Thyroid gland (tissue), 4 donors: ENCODE results near the gene GORASP1. TPM values are rescaled to one million over a fixed set of nuclear protein-coding genes. Genes with fewer than 3 reads are reported as not detected.

Experiments used
- DNase-seq, 2 donors: peaks; one replicate each; pipeline ENCODE4 v3.0.0-alpha.2; 2019
- H3K27ac ChIP-seq, 3 donors: fragments of 200-600 bp; sonication (generic); 1 replicate in 2 of 3; 2 replicates in 1 of 3; pipeline ENCODE4 v1.5.1; 2016 to 2019; ENCODE audit warnings: mild to moderate bottlenecking in 1 of 3, moderate library complexity in 1 of 3
- H3K27me3 ChIP-seq: fragments of 200-600 bp; sonication (generic); one replicate; pipeline ENCODE4 v1.5.1; 2019
- H3K36me3 ChIP-seq, 2 donors: fragments of 200-600 bp; sonication (generic); one replicate each; pipeline ENCODE4 v1.5.1; 2016 to 2019
- H3K4me1 ChIP-seq, 2 donors: fragments of 200-600 bp; sonication (generic); one replicate each; pipeline ENCODE4 v1.5.1; 2017 to 2019
- H3K4me3 ChIP-seq, 3 donors: fragments of 200-600 bp; sonication (generic); replicated peaks in 1 of 3; 1 replicate in 2 of 3; 2 replicates in 1 of 3; pipeline ENCODE4 v1.5.1; 2016; ENCODE audit warnings: mild to moderate bottlenecking in 1 of 3
- H3K9me3 ChIP-seq: fragments of 200-600 bp; sonication (generic); one replicate; pipeline ENCODE4 v1.5.1; 2017
- POLR2A ChIP-seq, 2 donors: fragments of 450-650 bp; IDR thresholded peaks; one replicate each; pipeline ENCODE4 v1.6.1; 2017; ENCODE audit warnings: antibody characterized with exemption in 2 of 2, mild to moderate bottlenecking in 2 of 2, moderate library complexity in 1 of 2
- WGBS, 2 donors: methylation state at CpG; one replicate each; pipeline ENCODE4 v1.1.5; 2017; 5-methylcytosine and 5-hydroxymethylcytosine counted together
- intact Hi-C: fragments of 100-400 bp; cut with DNase I; formaldehyde crosslinking; loops from one replicate; pipeline ENCODE4 v1.15.1; 2023
- total RNA-seq, 4 donors: library from RNA; depleted of rRNA; stranded (reverse); fragments of >200 nt; gene quantifications; one replicate each; pipeline ENCODE4 v1.2.3, GENCODE V29; 2016
- TF ChIP-seq, protein P1 (sequence below), 6 experiments: fragments of 200-600 bp in 3 of 6; fragments of 450-650 bp in 3 of 6; sonication (generic) in 3 of 6; IDR thresholded peaks; one replicate each; pipeline ENCODE4 v1.5.1; 2016 to 2019; ENCODE audit warnings: antibody characterized with exemption in 6 of 6, mild to moderate bottlenecking in 2 of 6, inconsistent platforms in 1 of 6, moderate library complexity in 1 of 6

The GORASP1 gene
- total RNA-seq, 4 donors from 2014 or later: 64.6 to 105 (median 101) TPM

DNA sequence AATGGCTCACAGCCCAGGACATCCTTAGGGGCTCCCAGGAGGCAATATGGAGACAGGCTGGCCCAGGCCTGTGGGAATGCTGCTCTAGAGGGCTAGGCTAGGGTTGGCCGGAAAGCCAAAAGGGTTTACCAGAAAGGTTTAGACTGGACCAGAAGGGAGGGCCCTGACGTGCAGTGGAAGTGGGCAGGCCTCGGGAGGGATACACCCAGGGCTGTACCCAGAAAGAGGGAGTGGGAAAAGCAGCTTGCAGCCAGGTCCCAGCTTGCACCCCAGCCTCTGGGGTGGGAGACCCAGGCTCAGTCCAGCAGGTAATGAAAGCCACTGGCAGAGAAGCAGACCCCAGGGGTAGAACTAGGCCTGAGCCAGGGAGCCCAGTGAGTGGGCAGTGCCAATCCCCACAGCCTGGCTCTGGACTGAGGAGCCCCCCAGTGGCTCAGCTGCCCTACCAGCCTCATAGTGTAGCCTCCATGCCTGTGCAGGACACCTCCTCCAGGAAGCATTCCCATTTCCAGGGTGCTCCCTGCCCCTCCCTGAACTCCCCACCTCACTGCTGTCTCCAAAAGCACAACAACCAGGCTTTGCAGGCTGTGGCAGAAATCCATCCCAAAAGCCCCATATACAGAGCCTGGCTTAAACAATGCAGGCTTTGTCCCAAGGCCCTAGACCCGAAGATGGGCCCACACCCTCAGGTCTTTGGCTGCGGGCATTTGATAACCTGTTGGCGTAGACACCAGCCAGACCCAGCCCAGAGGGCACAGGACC, 3.5 kb downstream of the GORASP1 start:
- H3K36me3 ChIP-seq: peaks cover 12 to 14% of the 10 kb centered on the region in 2 donors
- H3K27ac ChIP-seq: no peak overlapping the region
- 83 to 90% methylated on average over 3 to 6 of the region's 6 CpGs for WGBS, 2 donors
- H3K4me3 ChIP-seq: no peak overlapping the region
- intact Hi-C loops: no loop called here
- TF ChIP-seq POLR2A (IDR thresholded peaks at IDR 0.05): no peak
- TF ChIP-seq, protein P1, sequence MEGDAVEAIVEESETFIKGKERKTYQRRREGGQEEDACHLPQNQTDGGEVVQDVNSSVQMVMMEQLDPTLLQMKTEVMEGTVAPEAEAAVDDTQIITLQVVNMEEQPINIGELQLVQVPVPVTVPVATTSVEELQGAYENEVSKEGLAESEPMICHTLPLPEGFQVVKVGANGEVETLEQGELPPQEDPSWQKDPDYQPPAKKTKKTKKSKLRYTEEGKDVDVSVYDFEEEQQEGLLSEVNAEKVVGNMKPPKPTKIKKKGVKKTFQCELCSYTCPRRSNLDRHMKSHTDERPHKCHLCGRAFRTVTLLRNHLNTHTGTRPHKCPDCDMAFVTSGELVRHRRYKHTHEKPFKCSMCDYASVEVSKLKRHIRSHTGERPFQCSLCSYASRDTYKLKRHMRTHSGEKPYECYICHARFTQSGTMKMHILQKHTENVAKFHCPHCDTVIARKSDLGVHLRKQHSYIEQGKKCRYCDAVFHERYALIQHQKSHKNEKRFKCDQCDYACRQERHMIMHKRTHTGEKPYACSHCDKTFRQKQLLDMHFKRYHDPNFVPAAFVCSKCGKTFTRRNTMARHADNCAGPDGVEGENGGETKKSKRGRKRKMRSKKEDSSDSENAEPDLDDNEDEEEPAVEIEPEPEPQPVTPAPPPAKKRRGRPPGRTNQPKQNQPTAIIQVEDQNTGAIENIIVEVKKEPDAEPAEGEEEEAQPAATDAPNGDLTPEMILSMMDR (IDR thresholded peaks at IDR 0.05): no peak
- DNase-seq: no peak
- H3K9me3 ChIP-seq: no peaks in the 10 kb centered on the region
- H3K4me1 ChIP-seq: peaks cover 35 to 48% of the 10 kb centered on the region in 2 donors
- no peaks in the 10 kb centered on the region for H3K27me3 ChIP-seq

DNA sequence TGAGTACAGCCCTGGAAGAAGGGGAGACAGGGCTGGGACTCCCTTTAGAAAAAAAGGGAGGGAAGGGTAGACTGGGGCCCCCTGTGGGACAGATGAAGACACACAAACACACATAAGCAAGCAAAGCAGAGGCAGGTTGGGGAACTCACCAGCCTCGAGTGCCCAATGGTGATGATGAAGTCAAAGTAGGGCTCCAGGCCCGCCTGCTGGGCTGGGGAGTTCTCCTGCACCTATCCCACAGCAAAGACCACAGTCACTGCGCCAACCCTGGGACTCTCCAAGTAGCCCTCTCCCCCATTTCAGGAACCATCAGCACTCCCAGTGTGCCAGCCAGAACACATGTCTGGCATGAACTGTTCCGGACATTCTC, 4.1 kb downstream of the GORASP1 start:
- intact Hi-C loops: no loop called here

DNA sequence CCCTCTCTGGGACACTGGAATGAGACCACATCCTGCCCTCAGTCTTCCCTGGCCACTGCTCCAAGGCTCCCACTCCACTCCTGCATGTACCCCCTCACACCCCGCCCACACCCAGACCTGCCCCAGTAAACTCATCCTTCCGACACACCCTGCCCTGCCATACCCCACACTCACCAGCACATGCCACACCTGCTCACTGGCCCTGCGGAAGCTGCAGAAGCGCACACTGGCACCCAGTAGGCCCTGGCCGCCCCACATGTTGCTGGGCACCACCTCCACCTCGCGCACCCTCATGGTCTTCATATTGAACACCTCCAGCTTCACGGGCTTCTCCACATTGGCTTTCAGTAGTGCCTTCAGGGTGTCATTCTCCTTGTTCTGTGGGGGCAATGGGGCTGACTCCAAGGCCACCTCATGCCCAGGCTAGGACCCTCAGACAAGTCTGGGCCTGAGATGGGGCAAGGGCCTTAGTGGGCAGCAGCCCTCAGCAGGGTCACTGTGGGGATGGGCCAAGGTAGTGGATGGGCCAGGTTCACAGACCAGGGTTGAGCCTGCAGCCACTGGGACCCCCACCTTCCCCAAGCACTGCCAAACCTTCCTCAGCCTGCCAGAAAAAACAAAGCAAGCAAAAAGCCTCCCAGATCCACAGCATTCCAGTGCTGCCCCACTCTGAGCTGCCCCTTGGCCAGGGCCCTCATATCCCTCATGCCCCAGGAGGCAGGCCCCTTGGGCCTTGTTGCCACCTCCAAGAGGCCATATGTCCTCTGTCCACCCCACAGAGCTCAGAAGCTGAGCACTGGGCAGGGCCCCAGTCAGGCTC, 4.7 kb downstream of the GORASP1 start:
- Histone ChIP-seq H3K4me3 (no peak overlapping the region), H3K27ac (no peak overlapping the region), H3K9me3 (no peaks in the 10 kb centered on the region), H3K27me3 (no peaks in the 10 kb centered on the region), H3K36me3 (peaks cover 24 to 26% of the 10 kb centered on the region in 2 donors), H3K4me1 (peaks cover 29 to 42% of the 10 kb centered on the region in 2 donors)
- TF ChIP-seq, protein P1 (IDR thresholded peaks at IDR 0.05): no peak
- TF ChIP-seq POLR2A (IDR thresholded peaks at IDR 0.05): no peak
- intact Hi-C loops: no loop called here
- 96 to 97% methylated on average over 8 of the region's 8 CpGs for WGBS, 2 donors
- DNase-seq: no peak

More for the DNA sequence above, 4.1 kb downstream of the GORASP1 start:
- Histone ChIP-seq H3K36me3 (peaks cover 18 to 20% of the 10 kb centered on the region in 2 donors), H3K4me1 (peaks cover 34 to 46% of the 10 kb centered on the region in 2 donors), H3K9me3 (no peaks in the 10 kb centered on the region), H3K27ac (no peak overlapping the region), H3K4me3 (no peak overlapping the region), H3K27me3 (no peaks in the 10 kb centered on the region)
- 72 to 74% methylated on average over 4 of the region's 4 CpGs for WGBS, 2 donors
- DNase-seq: no peak
- TF ChIP-seq, protein P1 (IDR thresholded peaks at IDR 0.05): no peak
- TF ChIP-seq POLR2A (IDR thresholded peaks at IDR 0.05): no peak

DNA sequence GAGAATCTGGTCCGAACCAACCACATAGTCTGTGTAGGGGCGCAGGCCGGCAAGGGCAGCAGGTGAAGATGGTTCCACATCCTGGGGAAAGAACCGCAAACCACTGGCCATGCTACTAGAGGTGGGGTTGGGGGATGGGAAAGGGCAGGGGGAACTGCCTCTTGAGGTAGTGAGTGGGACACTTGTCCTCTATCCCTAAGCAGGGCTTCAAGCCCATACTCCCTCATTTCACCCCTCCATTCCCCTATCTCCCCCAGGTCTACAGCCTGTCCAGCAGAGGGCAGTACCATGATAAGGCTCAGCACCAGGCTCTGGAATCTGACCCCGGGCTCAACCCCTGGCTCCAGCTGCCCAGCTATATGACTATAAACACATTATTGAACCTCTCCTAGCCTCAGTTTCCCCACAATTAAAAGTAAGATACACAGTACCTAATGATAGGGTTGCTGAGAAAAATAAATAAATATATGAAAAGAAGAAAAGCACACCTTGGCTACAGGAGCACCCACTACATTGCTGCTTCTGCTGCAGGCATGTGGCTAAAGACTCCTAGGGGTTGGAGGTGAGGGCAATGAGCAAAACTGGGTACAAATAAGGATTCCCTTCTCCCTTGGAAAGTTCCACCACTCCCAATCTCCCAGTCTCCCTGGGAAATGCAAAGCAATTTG, 6.3 kb downstream of the GORASP1 start:
- 84 to 88% methylated on average over 3 to 5 of the region's 5 CpGs for WGBS, 2 donors
- intact Hi-C loops: no loop called here
- peak overlapping the region in 1 of 3 donors; percentile 15 for H3K27ac ChIP-seq
- peaks cover 25 to 40% of the 10 kb centered on the region in 2 donors for H3K4me1 ChIP-seq
- TF ChIP-seq POLR2A (IDR thresholded peaks at IDR 0.05): no peak
- TF ChIP-seq, protein P1 (IDR thresholded peaks at IDR 0.05): peak; percentile 11 to 60 (median 44)
- DNase-seq: peak; percentile 27 to 40
- peaks cover 33 to 40% of the 10 kb centered on the region in 2 donors for H3K36me3 ChIP-seq
- no peak overlapping the region for H3K4me3 ChIP-seq
- H3K9me3 ChIP-seq: no peaks in the 10 kb centered on the region
- H3K27me3 ChIP-seq: no peaks in the 10 kb centered on the region
